Occipital lobe (tissue), 3 donors: ENCODE results near the gene PSMC3. TPM values are rescaled to one million over a fixed set of nuclear protein-coding genes. Genes with fewer than 3 reads are reported as not detected.

Experiments used
- DNase-seq: peaks from one replicate; lab custom pipeline; 2025; lab: John Stamatoyannopoulos, UW
- small RNA-seq: library from RNA; depleted of rRNA; stranded (forward); fragments of <200 nt; gene quantifications from one replicate; pipeline ENCODE3, GENCODE V24; 2014
- total RNA-seq: library from RNA; depleted of rRNA; stranded (reverse); fragments of >200 nt; gene quantifications from one replicate; pipeline ENCODE4 v1.2.3, GENCODE V29; 2014

PSMC3 gene
- total RNA-seq, 1 donor from 2014 or later = 69.1 TPM

DNA sequence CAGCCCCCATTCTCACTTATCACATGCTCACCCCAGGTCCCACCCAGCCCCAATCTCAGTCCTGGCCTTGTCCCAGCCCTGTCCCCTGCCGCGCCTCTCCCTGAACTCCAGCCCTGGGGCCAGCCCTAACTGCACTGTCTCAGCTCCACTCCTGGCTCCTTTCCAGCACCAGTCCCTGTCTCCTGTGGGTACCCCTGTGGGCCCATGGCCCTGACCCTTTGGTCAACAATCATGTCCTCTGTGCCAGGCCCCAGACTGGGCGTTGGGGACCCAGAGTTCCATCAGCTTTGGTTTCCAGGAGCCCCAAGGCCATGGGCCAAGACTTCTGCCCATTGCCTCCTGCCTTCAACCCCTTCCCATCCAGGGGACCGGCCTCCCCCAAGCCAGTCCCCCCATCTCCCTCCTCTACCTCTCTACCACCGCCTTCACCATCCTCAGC lies 48.6 kb downstream of the PSMC3 start:
- DNase-seq = no peak

DNA sequence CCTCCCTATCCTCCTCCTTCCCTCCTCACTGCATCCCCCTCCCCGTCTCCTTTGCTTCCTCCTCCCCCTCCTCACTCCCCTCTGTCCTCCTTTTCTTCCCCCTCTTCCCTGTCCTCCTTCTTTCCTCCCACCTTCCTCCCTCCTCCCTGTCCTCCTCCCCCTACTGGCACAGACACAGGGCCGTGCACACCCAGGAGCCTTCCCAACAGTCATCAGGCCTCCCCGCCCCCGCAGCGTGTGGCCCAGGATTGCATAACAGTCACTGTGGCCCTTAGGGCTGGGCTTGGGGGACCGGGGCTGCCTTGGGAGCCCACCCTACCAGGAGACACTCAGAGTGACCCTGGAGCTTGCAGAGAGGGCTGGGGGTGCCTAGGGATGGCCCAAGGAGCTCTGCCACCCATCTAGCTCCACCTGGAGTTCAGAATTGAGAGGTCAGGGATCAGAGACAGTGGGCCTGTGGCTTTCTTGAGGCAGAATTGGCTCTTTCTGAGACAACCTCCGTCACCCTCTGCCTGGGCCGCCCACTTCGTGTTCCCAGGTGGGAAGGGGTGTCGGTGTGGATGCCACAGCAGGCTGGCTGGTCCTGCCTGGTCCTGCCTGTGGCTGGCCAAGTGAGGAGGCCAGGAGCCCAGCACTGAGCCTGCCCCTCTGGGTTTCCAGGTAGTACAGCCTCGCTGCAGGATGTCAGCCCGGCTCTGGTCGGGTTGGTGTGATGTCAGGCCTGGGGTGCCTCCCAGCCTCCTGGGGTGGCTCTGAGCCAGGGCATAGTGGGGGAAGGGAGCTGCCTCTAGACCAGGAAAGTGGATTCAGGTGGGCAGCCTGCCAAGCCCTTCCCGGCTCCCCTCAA lies 49.5 kb downstream of the PSMC3 start:
- no peak for DNase-seq

DNA sequence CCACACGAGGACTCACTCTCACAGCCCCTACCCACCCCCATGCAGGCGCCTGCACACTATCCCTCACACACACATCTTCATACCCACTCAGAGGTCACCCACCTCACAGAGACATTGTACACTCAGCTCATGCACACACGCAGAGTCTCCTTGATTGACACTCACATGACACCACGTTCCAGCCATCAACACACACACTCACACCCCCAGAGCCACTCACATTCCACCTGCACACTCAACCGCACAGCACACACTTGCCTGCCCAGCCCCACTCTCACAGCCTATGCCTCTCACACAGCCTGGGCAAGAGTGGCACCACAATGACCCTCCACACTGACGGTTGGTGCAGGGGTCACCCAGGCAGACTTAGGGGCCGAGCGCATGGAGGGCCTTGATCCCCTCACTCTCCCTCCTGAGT lies 50.1 kb downstream of the PSMC3 start:
- no peak for DNase-seq

DNA sequence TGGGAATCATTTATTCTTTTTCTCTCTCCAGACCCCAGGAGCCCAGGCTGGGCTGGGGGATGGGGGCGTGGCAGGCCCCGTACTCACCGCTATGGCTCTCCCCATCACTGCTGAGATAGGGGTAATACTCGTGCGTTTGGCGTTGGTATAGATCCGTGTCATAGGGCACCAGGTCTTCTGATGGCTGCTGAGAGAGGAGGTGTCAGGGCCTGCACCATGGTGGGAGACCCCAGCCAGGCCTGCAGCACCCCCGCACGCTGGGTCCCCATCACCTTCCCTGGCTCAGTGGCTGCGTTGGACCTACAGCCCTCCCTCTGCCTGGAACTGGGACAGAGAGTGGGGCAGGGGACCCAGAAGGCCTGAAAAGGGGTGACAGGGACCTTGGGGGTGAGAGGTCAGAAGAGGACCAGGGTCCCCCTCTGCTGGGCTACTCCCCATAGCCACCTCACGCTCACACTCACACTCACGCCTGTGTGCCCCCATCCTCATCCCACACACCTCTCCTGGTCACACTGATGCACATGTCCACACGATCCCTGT lies 50.6 kb downstream of the PSMC3 start:
- DNase-seq = no peak

DNA sequence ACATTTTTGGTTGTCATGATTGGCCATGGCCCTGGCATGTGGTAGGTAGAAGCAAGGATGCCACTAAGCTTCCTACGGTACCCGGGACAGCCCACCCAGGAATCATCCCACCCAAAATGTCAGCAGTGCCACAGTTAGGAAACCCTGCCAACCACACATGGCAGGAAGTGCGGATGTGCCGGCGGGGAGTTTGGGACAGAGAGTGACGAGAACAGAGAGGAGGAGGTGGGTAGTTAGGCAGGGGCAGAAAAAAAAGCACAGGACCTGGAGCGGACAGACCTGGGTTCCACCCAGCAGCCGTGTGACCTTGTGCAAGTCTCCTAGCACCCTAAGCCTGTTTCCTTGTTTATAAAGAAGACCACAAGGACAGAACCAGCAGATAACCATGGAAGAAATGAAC lies 51.2 kb downstream of the PSMC3 start:
- no peak for DNase-seq

DNA sequence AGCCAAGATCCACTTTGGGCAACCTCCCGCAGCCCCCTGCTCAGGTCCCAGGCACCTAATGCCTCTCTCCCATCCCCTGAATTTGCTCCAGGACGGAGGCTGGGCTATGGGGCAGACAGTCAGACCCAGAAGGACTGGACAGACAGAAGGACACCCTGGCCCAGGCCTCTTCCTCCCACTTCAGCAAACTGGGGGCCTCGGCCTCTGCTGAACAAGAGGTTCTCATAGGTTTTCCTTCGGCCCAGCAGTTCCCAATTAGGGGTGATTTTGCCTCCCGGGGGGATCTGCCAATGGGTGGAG lies 51.6 kb downstream of the PSMC3 start:
- DNase-seq = no peak

DNA sequence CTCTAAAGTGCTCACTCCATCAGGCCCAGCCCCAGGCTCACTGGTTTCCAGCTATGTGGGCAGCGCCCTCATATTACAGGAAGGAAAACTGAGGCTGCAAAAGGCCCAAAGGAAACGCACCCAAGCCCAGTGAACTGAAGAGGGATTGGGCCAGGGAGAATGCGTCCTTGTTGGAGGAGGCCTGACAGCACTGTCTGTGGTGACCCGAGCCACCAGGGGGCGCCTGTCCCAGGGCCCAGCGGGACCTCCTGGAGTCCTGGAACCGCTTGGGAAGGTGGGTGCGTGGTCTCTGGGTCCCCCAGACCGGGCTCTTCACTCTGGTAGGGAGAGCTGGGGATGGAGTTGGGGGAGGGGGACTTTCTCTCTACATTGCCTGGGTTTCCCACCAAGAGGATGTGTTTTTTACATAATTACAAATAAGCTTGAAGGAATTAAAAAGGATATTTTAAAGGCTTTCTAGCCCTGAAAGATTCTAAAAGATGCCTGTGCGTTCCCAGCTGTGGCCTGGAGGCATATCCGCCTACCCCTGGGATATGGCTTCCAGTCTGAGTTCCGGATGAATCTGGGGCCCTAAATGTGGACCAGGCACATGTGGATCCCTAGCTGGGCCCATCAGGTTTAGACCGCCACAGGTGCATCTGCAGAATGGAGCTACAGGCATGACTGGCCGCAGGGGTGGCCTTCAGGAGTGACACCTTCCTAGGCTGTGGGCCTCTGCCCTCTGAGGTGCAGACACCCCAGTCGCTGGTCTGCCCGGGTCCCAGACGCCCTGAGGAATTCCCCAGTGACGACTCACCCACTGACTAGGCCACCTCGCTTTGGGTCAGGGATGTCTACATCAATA lies 52.1 kb downstream of the PSMC3 start:
- no peak for DNase-seq

DNA sequence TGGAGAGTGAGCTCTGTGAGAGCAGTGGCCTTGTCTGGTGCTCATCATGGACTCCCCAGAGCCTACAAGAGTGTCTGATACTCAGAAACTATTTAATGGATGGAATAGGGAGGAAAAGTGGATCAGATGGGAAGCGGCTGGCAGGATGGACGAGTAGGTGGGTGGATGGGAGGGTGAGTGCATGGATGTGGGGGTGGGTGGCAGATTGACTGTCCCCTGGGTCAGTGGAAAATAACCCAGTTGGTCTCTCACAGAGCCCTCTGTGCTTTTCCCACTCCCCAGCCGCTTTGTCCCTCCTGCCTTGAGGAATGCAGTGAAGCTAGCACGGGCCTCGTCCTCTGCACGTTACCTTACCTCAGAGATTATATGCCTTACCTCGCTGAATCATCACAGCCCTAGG lies 53.8 kb downstream of the PSMC3 start:
- no peak for DNase-seq

DNA sequence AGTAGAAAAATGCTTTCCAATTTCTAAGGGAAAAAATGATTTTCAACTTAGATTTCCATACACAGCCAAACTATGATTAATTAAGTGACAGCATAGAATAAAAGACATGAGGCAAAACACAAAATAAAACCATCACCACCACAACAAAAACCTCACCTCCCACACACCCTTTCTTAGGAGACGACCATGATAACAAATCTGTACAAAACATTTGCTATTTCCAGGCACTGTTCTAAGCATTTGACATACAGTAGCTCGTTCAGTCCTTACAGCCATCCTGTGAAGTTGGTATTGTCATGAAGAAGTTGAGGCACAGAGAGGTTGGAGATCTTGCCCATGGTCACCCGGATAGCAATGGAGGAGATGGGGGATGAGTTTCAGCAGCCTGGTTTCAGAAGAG lies 56.6 kb downstream of the PSMC3 start:
- no peak for DNase-seq

Small RNA genes lying within 50 kb of the gene (small RNA-seq; reads per million reads assigned to genes)
- not detected for gene MIR4487

Other genes with a start within 250 kb of the PSMC3 start
- 110 TPM for gene ARFGAP2, start 249.6 kb downstream of the PSMC3 start, total RNA-seq
- gene PACSIN3, start 240.0 kb downstream of the PSMC3 start, total RNA-seq = 3.9 TPM
- gene DDB2, start 211.5 kb downstream of the PSMC3 start, total RNA-seq = 5.5 TPM
- gene ACP2, start 177.6 kb downstream of the PSMC3 start, total RNA-seq = 28.1 TPM
- gene NR1H3, start 168.4 kb downstream of the PSMC3 start, total RNA-seq = 8.1 TPM
- 58.0 TPM for gene MADD, start 156.3 kb downstream of the PSMC3 start, total RNA-seq
- not detected for gene MYBPC3, start 73.7 kb downstream of the PSMC3 start, total RNA-seq
- 0.78 TPM for gene SPI1, start 47.9 kb downstream of the PSMC3 start, total RNA-seq
- gene SLC39A13, start 17.8 kb downstream of the PSMC3 start, total RNA-seq = 8.9 TPM
- gene RAPSN, start 22.7 kb upstream of the PSMC3 start, total RNA-seq = not detected
- gene CELF1, start 126.7 kb upstream of the PSMC3 start, total RNA-seq = 246 TPM
- gene PTPMT1, start 139.2 kb upstream of the PSMC3 start, total RNA-seq = 25.3 TPM
- gene KBTBD4, start 152.5 kb upstream of the PSMC3 start, total RNA-seq = 38.2 TPM
- gene NDUFS3, start 152.6 kb upstream of the PSMC3 start, total RNA-seq = 47.1 TPM
- gene FAM180B, start 160.2 kb upstream of the PSMC3 start, total RNA-seq = 0.16 TPM
- gene C1QTNF4, start 168.0 kb upstream of the PSMC3 start, total RNA-seq = 16.7 TPM
- gene MTCH2, start 216.1 kb upstream of the PSMC3 start, total RNA-seq = 89.2 TPM